Muscle layer of duodenum (tissue), 2 donors: ENCODE measurements around the gene CCDC102B.
"Not testable (repeated sequence)": the region's sequence is repeated elsewhere in the genome, so short reads cannot be mapped to it uniquely, and the experiment has no call there.

Experiments used
- H3K27ac ChIP-seq: one replicate; pipeline ENCODE4 v1.7.0; 2013; ENCODE audit warnings: mild to moderate bottlenecking, low read length
- H3K27me3 ChIP-seq: one replicate; pipeline ENCODE4 v1.7.0; 2013; ENCODE audit warnings: low read depth, mild to moderate bottlenecking, control low read depth, low read length
- H3K36me3 ChIP-seq, 2 donors: one replicate each; pipeline ENCODE4 v1.7.0; 2013; ENCODE audit warnings: low read length in 2 of 2, control low read depth in 1 of 2, mild to moderate bottlenecking in 1 of 2; ENCODE audit not compliant: insufficient read depth in 2 of 2, control insufficient read depth in 1 of 2
- H3K4me1 ChIP-seq, 2 donors: one replicate each; pipeline ENCODE4 v1.7.0; 2013; ENCODE audit warnings: low read length in 2 of 2, mild to moderate bottlenecking in 2 of 2, control low read depth in 1 of 2, moderate library complexity in 1 of 2; ENCODE audit not compliant: insufficient read depth in 2 of 2, control insufficient read depth in 1 of 2
- H3K4me3 ChIP-seq, 2 donors: one replicate each; pipeline ENCODE4 v1.7.0; 2013; ENCODE audit warnings: low read length in 2 of 2, low read depth in 1 of 2, mild to moderate bottlenecking in 1 of 2
- H3K9me3 ChIP-seq, 2 donors: one replicate each; pipeline ENCODE4 v1.7.0; 2013; ENCODE audit warnings: low read length in 2 of 2, control low read depth in 1 of 2, mild to moderate bottlenecking in 1 of 2; ENCODE audit not compliant: control insufficient read depth in 1 of 2
- donor health status: healthy.

CCDC102B gene

GRCh38 chr18:68942230-68942629, 144.3 kb downstream of the CCDC102B start:
- Histone ChIP-seq H3K36me3 (no peaks in the 10 kb centered on the region), H3K4me1 (peaks cover 0 to 5% of the 10 kb centered on the region in 2 donors), H3K27ac (no peak overlapping the region), H3K9me3 (no peaks in the 10 kb centered on the region), H3K27me3 (no peaks in the 10 kb centered on the region), H3K4me3 (no peak overlapping the region)

- H3K4me1 ChIP-seq, H3K27me3 ChIP-seq, H3K9me3 ChIP-seq, H3K27ac ChIP-seq, H3K4me3 ChIP-seq, H3K36me3 ChIP-seq: not testable (repeated sequence)
These were observed 146.0 kb downstream of the CCDC102B start for GRCh38 chr18:68943861-68944260.

GRCh38 chr18:68944330-68944729, 146.4 kb downstream of the CCDC102B start:
- peaks cover 0 to 4% of the 10 kb centered on the region in 2 donors for H3K36me3 ChIP-seq
- no peaks in the 10 kb centered on the region for H3K9me3 ChIP-seq
- H3K4me3 ChIP-seq = no peak overlapping the region
- no peak overlapping the region for H3K27ac ChIP-seq
- peaks cover 0 to 5% of the 10 kb centered on the region in 2 donors for H3K4me1 ChIP-seq
- no peaks in the 10 kb centered on the region for H3K27me3 ChIP-seq

- Histone ChIP-seq H3K36me3 (peaks cover 0 to 4% of the 10 kb centered on the region in 2 donors), H3K27me3 (no peaks in the 10 kb centered on the region), H3K27ac (no peak overlapping the region), H3K4me3 (no peak overlapping the region), H3K4me1 (peaks cover 0 to 5% of the 10 kb centered on the region in 2 donors), H3K9me3 (no peaks in the 10 kb centered on the region)
These were observed 146.9 kb downstream of the CCDC102B start for GRCh38 chr18:68944826-68945225.

- H3K4me3 ChIP-seq = no peak overlapping the region
- no peak overlapping the region for H3K27ac ChIP-seq
These were observed 150.7 kb downstream of the CCDC102B start for GRCh38 chr18:68948622-68949021.

GRCh38 chr18:68954738-68955137, 156.9 kb downstream of the CCDC102B start:
- Histone ChIP-seq H3K27ac (no peak overlapping the region), H3K9me3 (peaks cover 0 to 2% of the 10 kb centered on the region in 2 donors), H3K27me3 (no peaks in the 10 kb centered on the region), H3K36me3 (no peaks in the 10 kb centered on the region), H3K4me3 (no peak overlapping the region), H3K4me1 (no peaks in the 10 kb centered on the region)

More at GRCh38 chr18:68948622-68949021, 150.7 kb downstream of the CCDC102B start:
- Histone ChIP-seq H3K4me1 (peaks cover 0 to 5% of the 10 kb centered on the region in 2 donors), H3K27me3 (no peaks in the 10 kb centered on the region), H3K36me3 (peaks cover 0 to 4% of the 10 kb centered on the region in 2 donors), H3K9me3 (peaks cover 0 to 2% of the 10 kb centered on the region in 2 donors)

- no peaks in the 10 kb centered on the region for H3K27me3 ChIP-seq
- H3K4me3 ChIP-seq = no peak overlapping the region
- no peaks in the 10 kb centered on the region for H3K4me1 ChIP-seq
These were observed 158.8 kb downstream of the CCDC102B start for GRCh38 chr18:68956650-68957049.

GRCh38 chr18:68960355-68960754, 162.5 kb downstream of the CCDC102B start:
- Histone ChIP-seq H3K4me3 (no peak overlapping the region), H3K9me3 (no peaks in the 10 kb centered on the region), H3K27me3 (no peaks in the 10 kb centered on the region), H3K36me3 (no peaks in the 10 kb centered on the region), H3K27ac (no peak overlapping the region), H3K4me1 (no peaks in the 10 kb centered on the region)

More at GRCh38 chr18:68956650-68957049, 158.8 kb downstream of the CCDC102B start:
- Histone ChIP-seq H3K36me3 (no peaks in the 10 kb centered on the region), H3K9me3 (peaks cover 0 to 2% of the 10 kb centered on the region in 2 donors), H3K27ac (no peak overlapping the region)

- Histone ChIP-seq H3K27ac (no peak overlapping the region), H3K4me3 (no peak overlapping the region), H3K4me1 (no peaks in the 10 kb centered on the region), H3K36me3 (no peaks in the 10 kb centered on the region), H3K27me3 (no peaks in the 10 kb centered on the region), H3K9me3 (no peaks in the 10 kb centered on the region)
These were observed 164.7 kb downstream of the CCDC102B start for GRCh38 chr18:68962623-68963022.

- Histone ChIP-seq H3K27me3 (no peaks in the 10 kb centered on the region), H3K36me3 (no peaks in the 10 kb centered on the region), H3K9me3 (no peaks in the 10 kb centered on the region), H3K27ac (no peak overlapping the region), H3K4me3 (no peak overlapping the region), H3K4me1 (no peaks in the 10 kb centered on the region)
These were observed 167.9 kb downstream of the CCDC102B start for GRCh38 chr18:68965817-68966216.

- H3K4me3 ChIP-seq = no peak overlapping the region
- H3K9me3 ChIP-seq = no peaks in the 10 kb centered on the region
- H3K4me1 ChIP-seq = no peaks in the 10 kb centered on the region
- no peak overlapping the region for H3K27ac ChIP-seq
- no peaks in the 10 kb centered on the region for H3K27me3 ChIP-seq
- H3K36me3 ChIP-seq = no peaks in the 10 kb centered on the region
These were observed 171.1 kb downstream of the CCDC102B start for GRCh38 chr18:68969027-68969426.

GRCh38 chr18:68972176-68972575, 174.3 kb downstream of the CCDC102B start:
- Histone ChIP-seq H3K36me3 (no peaks in the 10 kb centered on the region), H3K27me3 (no peaks in the 10 kb centered on the region), H3K4me1 (no peaks in the 10 kb centered on the region), H3K27ac (no peak overlapping the region), H3K9me3 (no peaks in the 10 kb centered on the region), H3K4me3 (no peak overlapping the region)
